ENCODE data around the gene THEMIS2. TPM values are rescaled to one million over a fixed set of nuclear protein-coding genes. Genes with fewer than 3 reads are reported as not detected.

THEMIS2 gene
- total RNA-seq, 8 experiments from 2014 or later: 0.66 to 3.2 (median 1.6) TPM

- Histone ChIP-seq H3K27ac (peak overlapping the region; percentile 32 to 73), H3K4me1 (replicated peaks in 1 of 2) (peaks cover 5 to 7% of the 10 kb centered on the region in 2 donors), H3K4me3 (peak overlapping the region; percentile 2 to 70 (median 11))
- no peak for ATAC-seq (replicated peaks in 6 of 8)
- in situ Hi-C loops (cut with MboI; ENCODE audit: low pct_unique_long_range_greater_than_20kb in 2 of 9, low sequenced_read_pairs in 9 of 9, unreplicated experiment in 9 of 9): no loop called here
- 67 to 100% (median 94%) methylated on average over 1 to 5 of the region's 7 CpGs; no CpG with 5 or more reads in 1 of the 10 experiments for WGBS, 10 experiments
These were observed 42.8 kb downstream of the THEMIS2 start for GRCh38 chr1:27915082-27915575.

- in situ Hi-C loops (cut with MboI; ENCODE audit: low pct_unique_long_range_greater_than_20kb in 2 of 9, low sequenced_read_pairs in 9 of 9, unreplicated experiment in 9 of 9): no loop called here
- no peak for ATAC-seq (replicated peaks in 6 of 8)
- 25 to 91% (median 74%) methylated on average over 1 to 3 of the region's 3 CpGs; no CpG with 5 or more reads in 2 of the 10 experiments for WGBS, 10 experiments
- H3K27ac ChIP-seq: no peak overlapping the region
- H3K4me3 ChIP-seq: no peak overlapping the region
- no peaks in the 10 kb centered on the region for H3K4me1 ChIP-seq (replicated peaks in 1 of 2)
These were observed 49.9 kb downstream of the THEMIS2 start for GRCh38 chr1:27922272-27922671.

- 40 to 95% (median 76%) methylated on average over 1 to 5 of the region's 5 CpGs for WGBS, 10 experiments
- no peaks in the 10 kb centered on the region for H3K4me1 ChIP-seq (replicated peaks in 1 of 2)
- ATAC-seq (replicated peaks in 6 of 8): no peak
- H3K27ac ChIP-seq: no peak overlapping the region
- no peak overlapping the region for H3K4me3 ChIP-seq
- in situ Hi-C loops (cut with MboI; ENCODE audit: low pct_unique_long_range_greater_than_20kb in 2 of 9, low sequenced_read_pairs in 9 of 9, unreplicated experiment in 9 of 9): no loop called here
These were observed 56.0 kb downstream of the THEMIS2 start for GRCh38 chr1:27928216-27928954.

- H3K4me3 ChIP-seq: no peak overlapping the region
- 86 to 88% methylated on average over 1 to 2 of the region's 6 CpGs; no CpG with 5 or more reads in 8 of the 10 experiments for WGBS, 10 experiments
- in situ Hi-C loops (cut with MboI; ENCODE audit: low pct_unique_long_range_greater_than_20kb in 2 of 9, low sequenced_read_pairs in 9 of 9, unreplicated experiment in 9 of 9): no loop called here
- H3K27ac ChIP-seq: no peak overlapping the region
- no peak for ATAC-seq (replicated peaks in 6 of 8)
- H3K4me1 ChIP-seq (replicated peaks in 1 of 2): no peaks in the 10 kb centered on the region
These were observed 58.8 kb downstream of the THEMIS2 start for GRCh38 chr1:27931184-27931583.

GRCh38 chr1:27931759-27932158 is 59.4 kb downstream of the THEMIS2 start:
- no peaks in the 10 kb centered on the region for H3K4me1 ChIP-seq (replicated peaks in 1 of 2)
- in situ Hi-C loops (cut with MboI; ENCODE audit: low pct_unique_long_range_greater_than_20kb in 2 of 9, low sequenced_read_pairs in 9 of 9, unreplicated experiment in 9 of 9): no loop called here
- ATAC-seq (replicated peaks in 6 of 8): no peak

GRCh38 chr1:27934818-27935549 is 62.6 kb downstream of the THEMIS2 start, which contains the start of gene SMPDL3B:
Gene SMPDL3B, plus strand, starts transcription at chr1:27935000. Its CDS starts 184 bp downstream, at chr1:27935184.
- in situ Hi-C loops (cut with MboI; ENCODE audit: low pct_unique_long_range_greater_than_20kb in 2 of 9, low sequenced_read_pairs in 9 of 9, unreplicated experiment in 9 of 9): no loop called here
- peak in 5 of 8 experiments; percentile 21 to 98 (median 29) for ATAC-seq (replicated peaks in 6 of 8)
- H3K27ac ChIP-seq: no peak within 1 kb of the TSS
- WGBS, 10 experiments: 4 to 40% (median 24%) methylated on average over 3 to 16 of the region's 16 CpGs; no CpG with 5 or more reads in 2 of the 10 experiments
- no peak within 1 kb of the TSS for H3K4me3 ChIP-seq
- H3K4me1 ChIP-seq (replicated peaks in 1 of 2): peaks cover 0 to 5% of the 10 kb centered on the region in 2 donors

More at GRCh38 chr1:27931759-27932158, 59.4 kb downstream of the THEMIS2 start:
- 60 to 100% (median 85%) methylated on average over 1 to 4 of the region's 4 CpGs; no CpG with 5 or more reads in 2 of the 10 experiments for WGBS, 10 experiments
- Histone ChIP-seq H3K27ac (no peak overlapping the region), H3K4me3 (no peak overlapping the region)

- no peak for ATAC-seq (replicated peaks in 6 of 8)
- WGBS, 10 experiments: 0 to 100% (median 46%) methylated on average over 1 to 7 of the region's 8 CpGs; no CpG with 5 or more reads in 1 of the 10 experiments
- peaks cover 0 to 5% of the 10 kb centered on the region in 2 donors for H3K4me1 ChIP-seq (replicated peaks in 1 of 2)
- H3K4me3 ChIP-seq: no peak overlapping the region
- H3K27ac ChIP-seq: no peak overlapping the region
- in situ Hi-C loops (cut with MboI; ENCODE audit: low pct_unique_long_range_greater_than_20kb in 2 of 9, low sequenced_read_pairs in 9 of 9, unreplicated experiment in 9 of 9): no loop called here
These were observed 63.4 kb downstream of the THEMIS2 start for GRCh38 chr1:27935721-27936120.

Other genes starting within 250 kb of the THEMIS2 start
- gene FGR, start 237.4 kb upstream of the THEMIS2 start, total RNA-seq: under 1 TPM in 5 of 8 experiments, not detected in 3; 0.08 to 0.71 (median 0.18) TPM
- 1,000 to 10,000 TPM in 1 of 8 experiments, 100 to 1,000 TPM in 1, 10 to 100 TPM in 4, 1 to 10 TPM in 2; 7.4 to 3,288 (median 15.3) TPM for gene IFI6, start 200.4 kb upstream of the THEMIS2 start, total RNA-seq
- gene FAM76A, start 146.6 kb upstream of the THEMIS2 start, total RNA-seq: 10 to 100 TPM in 5 of 8 experiments, 1 to 10 TPM in 3; 4.4 to 13.0 (median 11.2) TPM
- 10 to 100 TPM; 32.6 to 98.0 (median 81.7) TPM for gene STX12, start 99.3 kb upstream of the THEMIS2 start, total RNA-seq
- 10 to 100 TPM; 35.5 to 86.4 (median 54.6) TPM for gene PPP1R8, start 41.8 kb upstream of the THEMIS2 start, total RNA-seq
- 100 to 1,000 TPM in 1 of 8 experiments, 10 to 100 TPM in 7; 23.6 to 134 (median 40.6) TPM for gene RPA2, start 42.0 kb downstream of the THEMIS2 start, total RNA-seq
- under 1 TPM in 4 of 8 experiments, not detected in 4; 0.17 to 0.52 (median 0.25) TPM for gene SMPDL3B, start 62.5 kb downstream of the THEMIS2 start, total RNA-seq
- 1 to 10 TPM in 4 of 8 experiments, under 1 TPM in 4; 0.27 to 4.7 (median 1.6) TPM for gene XKR8, start 87.4 kb downstream of the THEMIS2 start, total RNA-seq
- gene EYA3, start 216.1 kb downstream of the THEMIS2 start, total RNA-seq: 10 to 100 TPM; 11.2 to 30.3 (median 19.6) TPM